Breast epithelium (tissue), 4 donors: ENCODE measurements around the gene KLK10. TPM values are rescaled to one million over a fixed set of nuclear protein-coding genes. Genes with fewer than 3 reads are reported as not detected.

Experiments
- DNase-seq, 2 donors: peaks; one replicate each; pipeline ENCODE4 v3.0.0-alpha.2; 2019; ENCODE audit warnings: low spot score in 2 of 2
- H3K27ac ChIP-seq, 2 donors: fragments of 200-600 bp; sonication (generic) in 1 of 2; one replicate each; pipeline ENCODE4 v1.5.1; 2016 to 2019; ENCODE audit warnings: mild to moderate bottlenecking in 1 of 2
- H3K27me3 ChIP-seq, 2 donors: fragments of 200-600 bp; sonication (generic) in 1 of 2; one replicate each; pipeline versions ENCODE4 v1.5.1 to v1.6.0; 2017 to 2019; ENCODE audit warnings: control low read depth in 1 of 2, mild to moderate bottlenecking in 1 of 2
- H3K36me3 ChIP-seq: fragments of 200-600 bp; one replicate; pipeline ENCODE4 v1.5.1; 2019
- H3K4me1 ChIP-seq, 2 donors: fragments of 200-600 bp; sonication (generic); one replicate each; pipeline ENCODE4 v1.5.1; 2016 to 2019; ENCODE audit warnings: control low read depth in 1 of 2
- H3K4me3 ChIP-seq, 3 donors: fragments of 200-600 bp; sonication (generic); 1 replicate in 2 of 3; 2 replicates in 1 of 3; pipeline ENCODE4 v1.5.1; 2016 to 2019; ENCODE audit warnings: mild to moderate bottlenecking in 3 of 3, moderate library complexity in 2 of 3
- H3K9me3 ChIP-seq, 2 donors: fragments of 200-600 bp; sonication (generic) in 1 of 2; one replicate each; pipeline ENCODE4 v1.5.1; 2016 to 2019; ENCODE audit warnings: control low read depth in 1 of 2
- CTCF ChIP-seq, 3 donors: fragments of 450-650 bp; IDR thresholded peaks; one replicate each; pipeline ENCODE4 v1.5.1; 2016 to 2017; ENCODE audit warnings: antibody characterized with exemption in 3 of 3, mild to moderate bottlenecking in 3 of 3, moderate library complexity in 3 of 3
- POLR2A ChIP-seq: fragments of 450-650 bp; IDR thresholded peaks from one replicate; pipeline ENCODE4 v1.6.1; 2016; ENCODE audit warnings: antibody characterized with exemption, mild to moderate bottlenecking, moderate library complexity
- POLR2AphosphoS5 ChIP-seq, 3 donors: sonication (generic); formaldehyde crosslinking; IDR thresholded peaks; one replicate each; pipeline ENCODE4 v1.6.1; 2017; ENCODE audit warnings: antibody characterized with exemption in 3 of 3
- intact Hi-C: fragments of 100-400 bp; cut with DNase I; formaldehyde crosslinking; loops from one replicate; pipeline ENCODE4 v1.15.1; 2023; ENCODE audit warnings: low total_unique reads
- total RNA-seq, 3 donors: library from RNA; depleted of rRNA; stranded (reverse); fragments of >200 nt; gene quantifications; one replicate each; pipeline ENCODE4 v1.1.0, GENCODE V29; 2016

KLK10 gene
- total RNA-seq, 3 donors from 2014 or later: 3.3 to 13.9 TPM; not detected in 1

GRCh38 chr19:51063664-51064063 is 44.2 kb upstream of the KLK10 start:
- Histone ChIP-seq H3K36me3 (no peaks in the 10 kb centered on the region), H3K27ac (no peak overlapping the region)
- intact Hi-C loops: no loop called here

GRCh38 chr19:51060973-51061372 is 41.5 kb upstream of the KLK10 start:
- intact Hi-C loops: no loop called here
- TF ChIP-seq CTCF (IDR thresholded peaks at IDR 0.05): no peak
- TF ChIP-seq POLR2AphosphoS5 (IDR thresholded peaks at IDR 0.05): no peak
- TF ChIP-seq POLR2A: no peak

More at GRCh38 chr19:51063664-51064063, 44.2 kb upstream of the KLK10 start:
- no peaks in the 10 kb centered on the region for H3K9me3 ChIP-seq
- no peaks in the 10 kb centered on the region for H3K4me1 ChIP-seq
- H3K27me3 ChIP-seq: no peaks in the 10 kb centered on the region
- TF ChIP-seq CTCF (IDR thresholded peaks at IDR 0.05) (no peak), POLR2AphosphoS5 (IDR thresholded peaks at IDR 0.05) (no peak), POLR2A (no peak)
- H3K4me3 ChIP-seq: no peak overlapping the region
- no peak for DNase-seq

GRCh38 chr19:51060336-51060735 is 40.8 kb upstream of the KLK10 start:
- no peak overlapping the region for H3K4me3 ChIP-seq
- H3K36me3 ChIP-seq: no peaks in the 10 kb centered on the region
- H3K27me3 ChIP-seq: no peaks in the 10 kb centered on the region
- no peak for TF ChIP-seq POLR2A
- no peak for TF ChIP-seq POLR2AphosphoS5 (IDR thresholded peaks at IDR 0.05)
- TF ChIP-seq CTCF (IDR thresholded peaks at IDR 0.05): no peak
- no peaks in the 10 kb centered on the region for H3K4me1 ChIP-seq
- no peak for DNase-seq
- H3K27ac ChIP-seq: no peak overlapping the region
- H3K9me3 ChIP-seq: no peaks in the 10 kb centered on the region
- intact Hi-C loops: no loop called here

More at GRCh38 chr19:51060973-51061372, 41.5 kb upstream of the KLK10 start:
- H3K27ac ChIP-seq: no peak overlapping the region
- H3K4me3 ChIP-seq: no peak overlapping the region
- DNase-seq: no peak
- H3K27me3 ChIP-seq: no peaks in the 10 kb centered on the region
- H3K36me3 ChIP-seq: no peaks in the 10 kb centered on the region
- no peaks in the 10 kb centered on the region for H3K9me3 ChIP-seq
- no peaks in the 10 kb centered on the region for H3K4me1 ChIP-seq

GRCh38 chr19:51059715-51060114 is 40.2 kb upstream of the KLK10 start:
- no peak overlapping the region for H3K27ac ChIP-seq
- DNase-seq: no peak
- H3K36me3 ChIP-seq: no peaks in the 10 kb centered on the region
- H3K27me3 ChIP-seq: no peaks in the 10 kb centered on the region
- TF ChIP-seq CTCF (IDR thresholded peaks at IDR 0.05): no peak
- TF ChIP-seq POLR2AphosphoS5 (IDR thresholded peaks at IDR 0.05): no peak
- no peak for TF ChIP-seq POLR2A
- H3K4me1 ChIP-seq: no peaks in the 10 kb centered on the region
- H3K9me3 ChIP-seq: no peaks in the 10 kb centered on the region
- intact Hi-C loops: no loop called here
- H3K4me3 ChIP-seq: no peak overlapping the region

- intact Hi-C loops: no loop called here
- no peak for DNase-seq
- TF ChIP-seq CTCF (IDR thresholded peaks at IDR 0.05): no peak
- TF ChIP-seq POLR2A: no peak
- no peak for TF ChIP-seq POLR2AphosphoS5 (IDR thresholded peaks at IDR 0.05)
- H3K27me3 ChIP-seq: no peaks in the 10 kb centered on the region
- H3K36me3 ChIP-seq: no peaks in the 10 kb centered on the region
- H3K4me3 ChIP-seq: no peak overlapping the region
- H3K4me1 ChIP-seq: no peaks in the 10 kb centered on the region
- H3K27ac ChIP-seq: no peak overlapping the region
- H3K9me3 ChIP-seq: no peaks in the 10 kb centered on the region
Measured at GRCh38 chr19:51055866-51056265, 36.4 kb upstream of the KLK10 start.
